T-helper 9 cell (primary cell): ENCODE results near the gene ANAPC1.
"Not testable (repeated sequence)": the region's sequence is repeated elsewhere in the genome, so short reads cannot be mapped to it uniquely, and the experiment has no call there.

ENCODE experiments used
- DNase-seq: peaks from one replicate; pipeline ENCODE4 v3.0.0-alpha.2; 2020

Gene ANAPC1

GRCh38 chr2:111782195-111782594 is 101.8 kb downstream of the ANAPC1 start:
- not testable (repeated sequence) for DNase-seq

GRCh38 chr2:111781443-111782094 is 102.4 kb downstream of the ANAPC1 start:
- not testable (repeated sequence) for DNase-seq

- DNase-seq, result not testable (repeated sequence)
Observed at GRCh38 chr2:111777155-111777554, 106.8 kb downstream of the ANAPC1 start.

- DNase-seq, result not testable (repeated sequence)
Observed at GRCh38 chr2:111776296-111776695, 107.7 kb downstream of the ANAPC1 start.

- not testable (repeated sequence) for DNase-seq
Observed at GRCh38 chr2:111772180-111772579, 111.8 kb downstream of the ANAPC1 start.

- DNase-seq, result not testable (repeated sequence)
Observed at GRCh38 chr2:111770916-111771658, 112.9 kb downstream of the ANAPC1 start.

- not testable (repeated sequence) for DNase-seq
Observed at GRCh38 chr2:111768266-111769190, 115.5 kb downstream of the ANAPC1 start.

- DNase-seq, result not testable (repeated sequence)
Observed at GRCh38 chr2:111767087-111767486, 116.9 kb downstream of the ANAPC1 start.

GRCh38 chr2:111766295-111766694 is 117.7 kb downstream of the ANAPC1 start:
- not testable (repeated sequence) for DNase-seq

- not testable (repeated sequence) for DNase-seq
Observed at GRCh38 chr2:111764151-111764550, 119.8 kb downstream of the ANAPC1 start.

- not testable (repeated sequence) for DNase-seq
Observed at GRCh38 chr2:111760697-111761284, 123.2 kb downstream of the ANAPC1 start.

GRCh38 chr2:111752533-111752932 is 131.5 kb downstream of the ANAPC1 start:
- not testable (repeated sequence) for DNase-seq

GRCh38 chr2:111750641-111751040 is 133.4 kb downstream of the ANAPC1 start:
- not testable (repeated sequence) for DNase-seq

GRCh38 chr2:111748429-111748828 is 135.6 kb downstream of the ANAPC1 start:
- not testable (repeated sequence) for DNase-seq

GRCh38 chr2:111747410-111748115 is 136.4 kb downstream of the ANAPC1 start:
- peak; percentile 65 for DNase-seq

- DNase-seq, result not testable (repeated sequence)
Observed at GRCh38 chr2:111744751-111745150, 139.2 kb downstream of the ANAPC1 start.

- DNase-seq, result not testable (repeated sequence)
Observed at GRCh38 chr2:111741517-111741916, 142.5 kb downstream of the ANAPC1 start.

- not testable (repeated sequence) for DNase-seq
Observed at GRCh38 chr2:111735838-111736721, 147.9 kb downstream of the ANAPC1 start.

GRCh38 chr2:111735420-111735819 is 148.6 kb downstream of the ANAPC1 start:
- not testable (repeated sequence) for DNase-seq

- not testable (repeated sequence) for DNase-seq
Observed at GRCh38 chr2:111729812-111730458, 154.1 kb downstream of the ANAPC1 start.
